Testis (tissue), 2 donors: ENCODE measurements around the gene SH3RF3.

Experiments used
- POLR2A ChIP-seq: fragments of 450-650 bp; IDR thresholded peaks from one replicate; pipeline ENCODE4 v1.6.1; 2017; ENCODE audit warnings: antibody characterized with exemption, mild to moderate bottlenecking, moderate library complexity
- TF ChIP-seq, protein P1 (sequence below), 3 experiments: fragments of 450-650 bp in 2 of 3; fragments of 200-600 bp in 1 of 3; sonication (generic) in 1 of 3; IDR thresholded peaks; one replicate each; pipeline ENCODE4 v1.5.1; 2016 to 2019; ENCODE audit warnings: antibody characterized with exemption in 3 of 3, mild to moderate bottlenecking in 2 of 3, moderate library complexity in 1 of 3

DNA sequence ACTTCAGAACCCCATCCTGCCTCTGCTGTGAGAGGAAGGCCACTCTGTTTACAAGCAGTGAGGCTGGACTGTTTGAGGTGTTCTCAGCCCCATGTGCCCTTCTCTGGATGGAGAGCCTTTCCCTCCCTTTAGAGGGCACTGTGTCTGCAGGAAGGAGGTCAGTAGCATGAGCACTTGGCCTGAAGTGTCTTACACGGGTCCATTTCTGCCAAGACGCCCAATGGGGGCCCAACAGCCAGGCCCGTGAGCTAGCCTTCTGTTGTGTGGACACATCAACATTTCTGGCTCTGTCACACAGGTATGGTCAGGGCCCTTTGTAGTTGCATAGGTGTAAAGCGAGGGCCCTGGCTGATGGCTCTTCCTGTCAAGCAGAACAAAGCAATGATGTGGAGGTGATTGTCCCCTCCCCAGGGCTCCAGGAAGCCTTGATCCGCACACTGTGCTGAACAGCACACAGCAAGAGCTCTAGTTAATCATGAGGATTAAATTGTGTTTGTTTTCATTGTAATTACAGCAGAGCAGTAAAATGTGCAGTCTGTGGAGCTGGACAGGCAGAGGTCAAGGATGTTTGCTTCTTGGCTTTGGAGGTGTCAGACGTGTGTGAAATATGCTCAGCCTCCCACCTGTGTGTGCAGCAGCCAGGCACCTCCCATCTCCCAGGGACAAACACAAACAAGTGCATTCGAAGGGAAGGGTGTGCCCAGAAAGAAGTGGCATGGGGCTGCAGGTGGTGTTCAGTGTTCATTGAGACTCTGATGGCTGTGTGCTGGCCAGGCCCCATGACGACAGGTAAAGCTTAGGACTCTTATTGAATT is 132.1 kb downstream of the SH3RF3 start:
- TF ChIP-seq, protein P1, sequence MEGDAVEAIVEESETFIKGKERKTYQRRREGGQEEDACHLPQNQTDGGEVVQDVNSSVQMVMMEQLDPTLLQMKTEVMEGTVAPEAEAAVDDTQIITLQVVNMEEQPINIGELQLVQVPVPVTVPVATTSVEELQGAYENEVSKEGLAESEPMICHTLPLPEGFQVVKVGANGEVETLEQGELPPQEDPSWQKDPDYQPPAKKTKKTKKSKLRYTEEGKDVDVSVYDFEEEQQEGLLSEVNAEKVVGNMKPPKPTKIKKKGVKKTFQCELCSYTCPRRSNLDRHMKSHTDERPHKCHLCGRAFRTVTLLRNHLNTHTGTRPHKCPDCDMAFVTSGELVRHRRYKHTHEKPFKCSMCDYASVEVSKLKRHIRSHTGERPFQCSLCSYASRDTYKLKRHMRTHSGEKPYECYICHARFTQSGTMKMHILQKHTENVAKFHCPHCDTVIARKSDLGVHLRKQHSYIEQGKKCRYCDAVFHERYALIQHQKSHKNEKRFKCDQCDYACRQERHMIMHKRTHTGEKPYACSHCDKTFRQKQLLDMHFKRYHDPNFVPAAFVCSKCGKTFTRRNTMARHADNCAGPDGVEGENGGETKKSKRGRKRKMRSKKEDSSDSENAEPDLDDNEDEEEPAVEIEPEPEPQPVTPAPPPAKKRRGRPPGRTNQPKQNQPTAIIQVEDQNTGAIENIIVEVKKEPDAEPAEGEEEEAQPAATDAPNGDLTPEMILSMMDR (IDR thresholded peaks at IDR 0.05): no peak
- no peak for TF ChIP-seq POLR2A
